Epithelial cell of esophagus (primary cell): Measurements from ENCODE around the gene AMIGO2.
A peak's percentile ranks its signal among the peaks of the same experiment; 100 is the strongest.

Experiments
- DNase-seq: peaks from one replicate; pipeline ENCODE4 v3.0.0; 2010; ENCODE audit warnings: low read depth
- H3K4me3 ChIP-seq: 2 replicates; pipeline ENCODE4 v1.5.1; 2011; ENCODE audit warnings: mild to moderate bottlenecking, low read length, control low read depth
- CTCF ChIP-seq: IDR thresholded peaks from 2 replicates; pipeline ENCODE4 v1.5.1; 2011; ENCODE audit warnings: low read depth, mild to moderate bottlenecking, low read length, control low read depth, inconsistent platforms; ENCODE audit not compliant: insufficient read depth; ENCODE audit errors: missing control alignments

Gene AMIGO2

DNA sequence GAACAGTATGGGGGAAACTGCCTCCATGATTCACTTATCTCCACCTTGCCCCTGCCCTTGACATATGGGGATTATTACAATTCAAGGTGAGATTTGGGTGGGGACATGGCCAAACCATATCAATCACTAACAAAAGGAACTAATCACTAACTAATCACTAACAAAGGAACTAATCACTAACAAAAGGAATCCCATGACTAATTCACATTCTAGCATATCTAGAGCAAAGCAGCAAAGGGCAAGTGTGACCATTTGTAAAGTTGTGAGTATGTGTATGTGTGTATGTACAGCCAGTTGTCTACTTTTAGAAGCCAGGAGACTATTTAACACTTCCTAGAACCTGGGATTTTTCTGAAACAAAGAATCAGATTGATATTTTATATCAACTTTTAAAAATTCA lies 31.2 kb downstream of the AMIGO2 start:
- no peak for TF ChIP-seq CTCF
- no peak overlapping the region for H3K4me3 ChIP-seq
- DNase-seq, result no peak

DNA sequence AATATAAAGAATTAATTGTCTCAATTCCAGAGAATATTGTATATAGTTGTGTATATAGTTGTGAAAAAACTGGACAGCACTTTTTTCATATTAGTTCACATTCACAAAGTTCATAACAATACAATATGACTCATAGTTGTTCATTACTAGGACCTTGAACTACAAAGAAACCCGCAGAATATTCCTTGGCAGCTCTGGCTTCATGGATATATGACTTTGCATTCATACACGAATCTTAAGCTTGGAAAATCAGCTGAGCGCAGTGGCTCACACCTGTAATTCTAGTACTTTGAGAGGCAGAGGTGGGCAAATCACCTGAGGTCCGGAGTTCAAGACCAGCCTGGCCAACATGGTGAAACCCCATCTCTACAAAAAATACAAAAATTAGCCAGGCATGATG lies 38.4 kb downstream of the AMIGO2 start:
- no peak for TF ChIP-seq CTCF
- no peak for DNase-seq
- no peak overlapping the region for H3K4me3 ChIP-seq

GRCh38 chr12:47039756-47040155 lies 40.0 kb downstream of the AMIGO2 start:
- no peak for TF ChIP-seq CTCF
- no peak overlapping the region for H3K4me3 ChIP-seq
- no peak for DNase-seq

GRCh38 chr12:47039079-47039478 lies 40.7 kb downstream of the AMIGO2 start:
- TF ChIP-seq CTCF, result no peak
- H3K4me3 ChIP-seq, result no peak overlapping the region
- DNase-seq, result no peak

- DNase-seq, result peak; percentile 30
- no peak overlapping the region for H3K4me3 ChIP-seq
- TF ChIP-seq CTCF, result no peak
Measured at GRCh38 chr12:47038270-47038748, 41.5 kb downstream of the AMIGO2 start.

DNA sequence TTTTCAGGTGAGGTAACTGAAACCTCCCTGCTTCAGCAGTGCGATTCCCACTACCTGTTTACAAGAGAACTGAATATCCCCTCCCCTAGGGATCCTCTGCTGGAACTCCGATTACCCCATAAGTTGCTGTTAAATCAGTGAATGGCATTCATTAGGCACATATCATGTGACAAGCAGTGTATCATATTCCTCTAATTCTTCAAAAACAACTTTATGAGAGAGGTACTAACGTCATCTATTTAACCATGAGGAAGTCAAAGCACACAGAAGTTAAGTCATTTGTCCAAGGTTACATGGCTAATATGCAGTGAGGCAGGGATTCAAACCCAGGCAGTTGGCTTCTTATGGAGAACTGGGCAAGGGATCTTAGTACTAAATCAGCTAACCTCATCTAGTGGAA lies 44.3 kb downstream of the AMIGO2 start:
- TF ChIP-seq CTCF, result no peak
- no peak overlapping the region for H3K4me3 ChIP-seq
- DNase-seq, result no peak

GRCh38 chr12:47034661-47035060 lies 45.1 kb downstream of the AMIGO2 start:
- TF ChIP-seq CTCF, result no peak

More at GRCh38 chr12:47034661-47035060, 45.1 kb downstream of the AMIGO2 start:
- DNase-seq, result no peak
- H3K4me3 ChIP-seq, result no peak overlapping the region
